NCI-H2171 treated with DMSO at 0.1 percent for 48 hours (cell line): ENCODE data around the gene BCAS1.
A peak's percentile ranks its signal among the peaks of the same experiment; 100 is the strongest.

ENCODE experiments used
- DNase-seq: peaks from one replicate; lab custom pipeline; 2025; lab: John Stamatoyannopoulos, UW

BCAS1 gene

DNA sequence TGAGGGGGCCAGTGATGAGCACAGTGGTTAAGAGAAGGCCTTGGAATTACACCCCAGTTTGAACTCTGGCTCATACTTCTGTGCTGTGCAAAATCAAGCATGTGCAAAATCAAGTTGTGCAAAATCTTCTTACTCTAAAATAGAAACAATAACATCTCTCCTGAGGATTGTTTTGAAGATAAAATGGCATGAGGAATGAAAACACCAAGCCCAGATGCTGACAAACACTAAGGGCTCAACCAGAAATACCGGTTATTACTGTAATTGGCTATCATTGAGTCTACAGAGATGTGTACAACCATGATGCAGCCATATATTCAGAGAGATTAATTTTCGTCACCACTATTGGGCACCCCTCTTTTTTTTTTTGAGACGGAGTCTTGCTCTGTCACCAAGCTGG, 5.9 kb upstream of the BCAS1 start:
- DNase-seq = no peak

DNA sequence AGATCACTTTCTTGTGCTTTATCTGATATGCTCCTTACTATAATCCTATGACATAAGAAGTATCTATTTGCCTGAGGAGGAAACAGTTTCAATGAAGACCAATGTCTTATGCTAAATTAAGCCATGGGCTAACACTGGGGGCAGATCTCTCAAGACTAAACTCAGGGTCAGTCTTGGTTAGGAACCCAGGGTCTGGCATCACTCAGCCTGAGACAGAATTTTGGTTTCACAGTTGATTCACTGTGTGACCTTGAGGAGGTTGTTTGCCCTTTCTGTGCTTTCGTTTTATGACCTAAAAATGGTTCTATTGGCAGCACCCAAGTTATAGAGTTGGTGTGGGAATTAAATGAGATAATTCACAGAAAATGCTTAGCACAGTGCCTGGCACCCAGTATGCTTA, 4.9 kb upstream of the BCAS1 start:
- no peak for DNase-seq

DNA sequence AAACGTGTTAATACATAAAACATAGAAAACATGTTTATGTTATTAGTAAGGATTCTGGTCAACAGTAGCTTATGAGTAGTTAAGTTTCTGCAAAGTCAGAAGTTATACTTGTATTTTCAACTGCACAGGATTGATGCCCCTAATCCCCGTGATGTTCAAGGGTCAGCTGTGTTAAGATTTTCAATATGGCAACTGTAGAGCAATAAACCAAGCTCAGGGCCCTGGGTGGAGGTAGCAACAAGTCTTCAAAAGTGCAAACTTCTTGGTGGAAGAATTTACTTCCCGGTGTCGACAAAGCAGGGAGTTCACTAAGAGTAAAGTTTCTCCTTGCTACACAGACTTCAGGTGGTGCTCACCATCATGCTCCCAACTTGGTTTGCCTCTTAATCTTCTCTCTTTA, 4.1 kb upstream of the BCAS1 start:
- DNase-seq = no peak

DNA sequence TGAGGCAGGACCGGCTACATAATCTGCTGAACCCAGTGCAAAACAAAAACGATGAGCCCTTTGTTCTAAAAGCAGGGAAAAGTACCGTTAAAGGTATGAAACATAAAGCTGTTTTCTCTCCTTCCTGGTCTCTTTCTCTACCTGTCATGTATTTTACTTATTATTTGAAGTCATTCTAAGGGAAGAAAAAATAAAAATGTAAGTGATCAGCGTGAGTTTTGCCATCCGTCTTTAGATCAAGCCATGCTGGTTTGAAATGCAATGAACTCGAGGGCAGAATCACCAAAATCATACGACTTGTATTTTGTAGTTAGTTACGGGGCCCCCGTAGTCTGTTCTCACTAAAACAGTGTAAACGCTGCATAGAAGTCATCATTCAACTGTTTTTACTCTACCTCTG, 2.9 kb upstream of the BCAS1 start:
- DNase-seq = no peak

DNA sequence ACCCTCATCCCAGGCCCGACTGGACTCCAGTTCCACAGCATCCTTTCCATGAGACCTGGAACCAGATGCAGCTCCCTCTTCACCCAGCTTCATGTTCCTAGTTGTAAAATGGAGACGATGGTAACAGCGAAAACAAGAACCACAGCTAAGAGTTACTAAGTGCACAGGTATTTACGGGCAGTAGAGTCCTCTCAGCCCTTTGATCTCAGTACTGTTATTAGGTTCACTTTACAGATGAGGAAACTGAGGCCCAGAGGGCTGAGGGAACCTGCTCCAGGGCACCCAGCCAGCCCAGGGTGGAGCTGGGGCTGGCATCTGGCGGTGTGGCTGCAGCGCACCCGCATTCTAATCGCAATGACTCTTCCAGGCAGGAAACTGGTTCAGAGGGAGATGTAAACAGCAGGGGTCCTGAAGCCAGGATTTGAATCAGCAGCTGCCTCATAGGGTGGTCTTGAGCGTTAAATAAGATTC, 858 bp downstream of the BCAS1 start:
- no peak for DNase-seq

- DNase-seq = no peak
These were observed 1.4 kb downstream of the BCAS1 start for GRCh38 chr20:54068966-54069365.

GRCh38 chr20:54068495-54068894, 1.9 kb downstream of the BCAS1 start:
- DNase-seq = no peak

DNA sequence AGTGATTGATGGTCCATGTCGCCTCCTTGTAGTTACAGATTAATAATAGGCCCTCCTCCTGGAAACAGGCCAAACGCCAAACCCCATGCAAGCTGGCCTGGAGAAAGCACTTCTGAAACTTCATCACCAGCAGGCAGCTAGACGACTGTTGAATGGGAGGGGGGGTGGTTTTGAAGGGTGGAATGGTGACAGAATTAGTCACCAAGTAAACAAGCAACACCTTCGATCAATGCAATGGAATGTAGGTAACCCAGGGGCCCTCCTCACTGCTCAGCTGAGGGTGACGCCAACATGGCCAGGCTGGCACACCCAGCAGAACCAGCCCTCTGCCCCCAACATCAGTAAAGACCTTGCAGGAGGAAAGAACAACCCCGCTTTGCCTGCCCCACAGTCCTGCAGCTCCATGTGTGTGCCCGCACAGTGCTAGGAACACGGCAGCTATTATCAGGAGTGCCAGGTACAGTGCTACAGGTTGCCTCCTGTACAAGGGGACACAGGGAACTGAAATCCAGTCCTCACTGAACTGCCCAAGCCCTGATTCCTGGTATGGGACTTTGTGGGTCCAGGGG, 2.7 kb downstream of the BCAS1 start:
- DNase-seq = peak; percentile 83

DNA sequence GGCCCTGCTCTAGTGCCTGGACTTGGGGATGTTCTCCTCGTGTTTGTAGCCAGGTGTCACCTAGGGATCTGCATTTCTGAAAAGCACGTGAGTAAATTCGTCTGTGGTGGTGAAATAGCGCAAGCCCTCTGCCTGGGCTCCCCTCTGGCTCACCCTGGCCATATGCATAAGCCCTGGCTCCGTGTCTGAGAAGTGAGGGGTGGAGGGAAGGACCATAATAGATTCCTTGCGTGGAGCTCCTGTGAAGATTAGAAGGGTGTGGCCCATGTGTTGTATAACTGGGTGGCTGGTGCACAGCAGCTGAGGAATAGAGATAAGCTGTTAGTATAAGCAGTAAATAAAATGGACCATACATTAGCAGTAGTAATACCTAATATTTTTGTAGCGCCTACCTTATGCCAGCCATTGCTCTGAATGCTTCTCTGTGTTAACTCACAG, 4.8 kb downstream of the BCAS1 start:
- no peak for DNase-seq

- DNase-seq = no peak
These were observed 5.5 kb downstream of the BCAS1 start for GRCh38 chr20:54064939-54065338.

DNA sequence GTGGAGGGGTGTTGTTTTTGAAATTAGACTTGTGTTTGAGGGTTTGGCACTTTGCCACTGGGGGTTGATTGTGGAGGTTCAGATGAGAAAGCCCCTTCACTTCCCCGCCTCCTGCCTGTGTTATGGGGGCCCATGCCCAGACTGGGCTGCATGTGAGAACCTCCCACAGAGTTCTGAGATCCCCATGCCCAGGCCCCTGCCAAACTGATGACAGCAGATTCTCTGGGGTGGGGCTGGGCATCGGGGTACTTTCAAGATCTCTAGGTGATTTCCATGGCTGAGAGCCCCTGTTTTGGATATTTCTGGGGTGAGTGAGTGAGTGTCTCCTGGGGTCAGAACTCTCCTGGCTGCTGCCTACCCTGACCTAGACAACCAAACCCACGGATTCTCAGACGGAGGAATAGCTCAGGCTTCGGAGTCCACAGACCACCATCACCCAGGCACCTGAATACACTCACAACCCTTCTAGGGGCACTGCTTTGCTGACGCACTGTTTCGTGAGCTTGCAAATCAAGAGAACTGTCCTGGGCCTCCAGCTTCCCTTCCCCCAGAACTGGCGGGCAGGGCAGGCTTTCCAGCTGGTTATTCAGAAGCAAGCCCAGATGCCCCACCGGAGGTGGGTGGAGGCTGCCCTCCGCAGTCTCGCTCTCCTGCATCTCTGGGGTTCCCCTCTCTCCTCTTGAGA, 6.3 kb downstream of the BCAS1 start:
- DNase-seq = no peak

GRCh38 chr20:54063580-54063979, 6.8 kb downstream of the BCAS1 start:
- no peak for DNase-seq

DNA sequence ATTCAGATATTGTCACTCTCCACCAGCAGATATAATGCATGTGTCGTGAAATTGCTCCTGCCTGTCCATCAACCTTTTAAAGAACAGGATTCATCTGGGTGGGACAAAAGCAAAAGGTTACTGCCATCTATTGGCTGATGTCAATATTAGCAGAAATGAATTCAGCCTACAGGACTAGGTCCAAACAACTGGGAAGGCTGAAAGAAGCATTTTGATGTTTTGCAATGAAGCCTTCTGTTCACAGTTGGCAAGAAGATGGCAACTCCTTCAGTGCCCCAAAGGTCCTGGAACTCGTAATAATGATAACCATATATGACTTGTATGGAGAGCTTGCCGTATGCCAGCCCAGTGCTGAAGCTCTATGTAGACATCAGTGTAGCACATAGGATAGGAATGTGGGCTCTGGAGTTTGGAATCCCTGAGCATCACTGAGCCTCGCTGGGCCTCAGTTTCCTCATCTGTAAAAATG, 7.5 kb downstream of the BCAS1 start:
- peak; percentile 86 for DNase-seq

- no peak for DNase-seq
These were observed 9.1 kb downstream of the BCAS1 start for GRCh38 chr20:54061101-54061881.

- no peak for DNase-seq
These were observed 10.6 kb downstream of the BCAS1 start for GRCh38 chr20:54059691-54060364.

DNA sequence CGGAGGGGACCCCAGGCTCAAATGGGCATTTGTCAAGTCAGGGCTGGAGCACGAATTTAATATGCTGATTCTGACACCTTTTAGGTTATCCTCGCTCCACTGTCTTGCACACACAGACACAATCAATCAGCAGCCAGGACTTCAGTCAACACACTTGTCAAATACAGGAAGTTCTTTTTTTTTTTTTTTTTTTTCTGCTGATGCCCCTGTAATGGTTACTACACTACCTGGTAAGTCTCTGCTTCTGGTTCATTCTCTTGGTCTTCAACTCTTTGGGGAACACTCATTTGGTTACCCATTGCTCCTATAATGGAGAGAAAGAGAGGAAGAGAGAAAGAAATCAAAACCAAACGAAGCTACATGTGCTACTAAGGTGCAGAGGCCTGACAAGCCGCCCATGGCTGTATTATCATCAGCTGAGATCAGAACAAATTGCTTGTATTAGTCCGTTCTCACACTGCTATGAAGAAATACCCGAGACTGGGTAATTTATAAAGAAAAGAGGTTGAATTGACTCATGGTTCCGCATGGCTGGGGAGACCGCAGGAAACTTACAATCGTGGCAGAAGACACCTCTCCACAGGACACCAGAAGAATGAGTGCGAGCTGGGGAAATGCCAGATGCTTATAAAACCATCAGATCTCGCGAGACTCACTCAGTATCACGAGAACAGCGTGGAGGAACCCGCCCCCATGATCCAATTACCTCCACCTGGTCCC, 11.8 kb downstream of the BCAS1 start:
- peak; percentile 63 for DNase-seq

DNA sequence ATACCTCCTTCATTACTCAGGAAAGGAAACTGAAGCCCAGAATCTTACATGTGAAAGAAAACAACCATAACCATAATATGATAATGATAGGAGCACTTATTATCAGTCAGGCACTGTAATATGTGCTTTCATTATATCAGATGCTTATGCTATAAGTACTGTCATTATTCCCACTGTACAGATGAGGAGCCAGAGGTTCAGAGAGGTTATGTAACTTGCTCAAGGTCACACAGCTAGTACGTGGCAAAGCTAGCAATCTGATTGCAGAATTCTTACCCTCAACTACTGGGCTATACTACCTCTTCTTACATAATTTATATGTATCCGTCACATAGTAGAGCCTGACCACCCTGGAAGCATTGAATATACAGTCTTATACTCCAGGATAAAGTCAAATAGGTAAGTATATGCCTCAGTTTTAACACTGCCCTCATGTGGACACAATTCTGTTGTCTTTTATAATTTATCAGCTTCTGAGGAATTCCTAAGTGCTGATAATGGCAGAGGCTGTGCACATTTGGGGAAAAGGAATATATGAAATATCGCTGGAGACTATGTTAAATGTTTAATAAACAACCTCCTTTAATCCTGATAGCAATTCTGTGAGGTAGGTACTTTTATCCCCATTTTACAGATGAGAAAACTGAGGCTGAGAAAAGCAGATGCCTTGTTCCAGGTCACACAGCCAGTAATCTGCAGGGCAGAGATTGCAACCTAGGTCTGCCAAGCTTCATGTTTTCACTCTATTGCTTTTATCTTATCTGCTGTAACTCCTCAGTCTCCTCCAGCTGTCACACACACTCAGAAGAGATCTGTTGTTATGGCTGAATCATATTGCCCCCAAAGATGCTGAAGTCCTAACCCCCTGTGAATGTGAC, 13.4 kb downstream of the BCAS1 start:
- DNase-seq = peak; percentile 40

DNA sequence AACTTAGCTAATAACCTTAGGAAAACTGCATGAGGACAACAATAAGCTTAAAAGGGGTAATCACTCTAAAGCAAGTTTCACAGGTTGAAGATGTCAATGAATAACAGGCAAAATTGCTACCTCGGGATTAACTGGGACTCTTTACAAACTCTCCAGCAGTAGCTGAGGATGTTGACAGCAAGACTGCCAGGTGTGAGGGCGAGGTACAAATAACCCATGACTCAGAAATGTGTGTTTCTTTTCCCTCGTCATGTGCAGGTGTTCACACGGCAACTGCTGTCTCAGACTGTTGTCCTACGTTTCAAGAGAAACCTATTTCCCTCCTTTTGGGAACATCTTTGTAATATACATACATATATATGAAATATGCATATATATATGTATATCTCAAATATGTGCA, 15.9 kb downstream of the BCAS1 start:
- DNase-seq = no peak

DNA sequence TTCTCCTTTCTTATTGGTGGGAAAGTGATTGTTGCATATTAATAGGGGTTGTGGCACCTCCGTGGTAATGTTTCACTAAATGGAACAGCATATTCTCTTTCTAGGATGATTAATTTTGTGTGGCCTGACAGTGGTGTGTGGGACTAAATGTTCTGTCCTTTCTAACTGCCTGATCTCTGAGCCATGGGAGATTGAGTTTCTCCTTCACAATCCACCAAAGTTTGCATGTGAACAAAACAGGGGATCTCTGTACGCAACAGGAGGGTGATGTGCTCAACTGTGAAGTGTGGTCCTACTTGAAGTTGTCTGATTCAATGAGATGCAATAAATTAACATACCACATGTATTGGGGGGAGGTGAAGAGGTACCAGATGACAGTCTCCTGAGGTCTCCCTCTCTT, 19.3 kb downstream of the BCAS1 start:
- DNase-seq = no peak

GRCh38 chr20:54048891-54049545, 21.4 kb downstream of the BCAS1 start:
- no peak for DNase-seq
